ENCODE data around the gene MZT1.

Gene MZT1

DNA sequence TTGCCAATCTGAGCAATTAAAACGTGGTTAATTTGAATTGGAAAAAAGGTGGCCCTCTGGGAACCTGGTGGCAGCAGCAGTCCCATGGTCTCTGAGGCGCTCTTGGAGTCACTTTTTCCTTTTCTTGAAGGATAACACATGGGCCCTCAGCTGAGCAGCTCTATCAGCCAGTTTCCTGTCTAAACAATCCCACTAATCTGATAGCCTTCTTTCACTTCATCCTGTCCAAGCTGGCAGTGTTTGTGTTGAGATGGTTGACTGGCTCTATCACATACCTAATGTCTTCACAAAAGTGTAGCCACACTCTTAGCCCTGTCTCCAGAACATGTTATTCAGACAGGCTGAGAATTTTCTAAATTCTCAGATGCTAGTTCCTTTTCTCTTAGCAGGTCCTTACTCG, 10.7 kb downstream of the MZT1 start:
- DNase-seq (ENCODE audit: low read depth) = peak; percentile 46
- no peak overlapping the region for H3K4me3 ChIP-seq (replicated peaks; ENCODE audit: low read depth, low read length)
- TF ChIP-seq, protein P1, sequence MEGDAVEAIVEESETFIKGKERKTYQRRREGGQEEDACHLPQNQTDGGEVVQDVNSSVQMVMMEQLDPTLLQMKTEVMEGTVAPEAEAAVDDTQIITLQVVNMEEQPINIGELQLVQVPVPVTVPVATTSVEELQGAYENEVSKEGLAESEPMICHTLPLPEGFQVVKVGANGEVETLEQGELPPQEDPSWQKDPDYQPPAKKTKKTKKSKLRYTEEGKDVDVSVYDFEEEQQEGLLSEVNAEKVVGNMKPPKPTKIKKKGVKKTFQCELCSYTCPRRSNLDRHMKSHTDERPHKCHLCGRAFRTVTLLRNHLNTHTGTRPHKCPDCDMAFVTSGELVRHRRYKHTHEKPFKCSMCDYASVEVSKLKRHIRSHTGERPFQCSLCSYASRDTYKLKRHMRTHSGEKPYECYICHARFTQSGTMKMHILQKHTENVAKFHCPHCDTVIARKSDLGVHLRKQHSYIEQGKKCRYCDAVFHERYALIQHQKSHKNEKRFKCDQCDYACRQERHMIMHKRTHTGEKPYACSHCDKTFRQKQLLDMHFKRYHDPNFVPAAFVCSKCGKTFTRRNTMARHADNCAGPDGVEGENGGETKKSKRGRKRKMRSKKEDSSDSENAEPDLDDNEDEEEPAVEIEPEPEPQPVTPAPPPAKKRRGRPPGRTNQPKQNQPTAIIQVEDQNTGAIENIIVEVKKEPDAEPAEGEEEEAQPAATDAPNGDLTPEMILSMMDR (IDR thresholded peaks at IDR 0.05; ENCODE audit: low read length, missing control alignments) = no peak

DNA sequence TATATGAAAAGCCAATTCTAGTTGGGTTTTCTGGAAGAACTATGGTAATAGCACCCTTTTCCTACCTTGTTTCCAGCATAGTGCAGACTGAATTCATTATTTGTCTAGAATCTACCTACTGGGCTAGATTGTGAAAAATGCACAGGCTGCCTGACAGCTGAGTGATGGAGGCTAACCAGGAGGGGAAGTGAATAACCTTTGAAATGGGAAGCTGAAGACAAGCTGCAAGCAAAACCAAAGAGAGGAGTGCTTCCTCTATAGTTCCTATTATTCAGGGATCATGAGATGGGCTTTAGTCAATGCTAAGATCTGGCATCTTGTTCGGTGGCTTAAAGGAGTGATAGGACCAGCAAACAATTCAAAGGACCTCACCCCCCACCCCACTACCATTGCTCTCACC, 26.9 kb downstream of the MZT1 start:
- no peak overlapping the region for H3K4me3 ChIP-seq (replicated peaks; ENCODE audit: low read depth, low read length)
- TF ChIP-seq, protein P1 (IDR thresholded peaks at IDR 0.05; ENCODE audit: low read length, missing control alignments) = no peak
- no peak for DNase-seq (ENCODE audit: low read depth)

DNA sequence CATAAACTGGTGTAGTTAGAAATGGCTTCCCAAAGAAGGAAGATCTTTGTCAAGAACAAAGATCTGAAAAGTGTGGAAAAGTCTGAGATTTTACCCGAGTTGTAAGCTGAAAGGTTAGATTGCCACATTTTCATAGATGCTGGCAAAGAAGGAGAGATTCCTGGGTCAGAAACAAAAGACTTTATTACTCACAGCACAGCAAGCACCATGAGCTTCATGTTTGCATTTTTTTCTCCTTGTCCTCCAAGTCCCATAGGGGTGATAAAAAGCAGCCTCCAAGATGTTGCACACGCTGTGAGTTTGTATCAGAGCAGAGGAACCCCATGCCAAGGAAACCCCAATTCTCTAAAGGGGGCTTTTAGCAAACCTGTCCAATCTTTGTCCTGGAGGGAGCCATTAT, 29.3 kb downstream of the MZT1 start:
- TF ChIP-seq, protein P1 (IDR thresholded peaks at IDR 0.05; ENCODE audit: low read length, missing control alignments) = no peak
- DNase-seq (ENCODE audit: low read depth) = peak; percentile 6
- no peak overlapping the region for H3K4me3 ChIP-seq (replicated peaks; ENCODE audit: low read depth, low read length)

DNA sequence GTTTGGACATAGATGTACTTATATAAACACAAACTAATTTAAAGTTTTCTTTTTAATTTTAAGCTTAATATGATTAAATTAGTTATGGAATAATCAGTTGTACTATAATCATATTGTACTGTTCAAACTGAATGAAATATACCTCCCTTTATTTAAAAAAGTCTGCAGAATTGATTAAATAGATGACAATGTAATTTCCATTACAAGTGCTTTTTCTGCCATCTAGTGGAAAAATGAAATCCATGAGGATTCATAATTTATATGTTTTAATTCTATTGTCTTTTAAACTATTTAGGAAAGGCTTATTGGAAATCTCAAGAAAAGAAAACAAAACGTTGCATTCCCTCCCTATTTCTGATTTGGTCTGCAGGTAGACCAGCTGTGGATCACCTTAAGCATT, 30.9 kb downstream of the MZT1 start:
- DNase-seq (ENCODE audit: low read depth) = peak; percentile 51
- TF ChIP-seq, protein P1 (IDR thresholded peaks at IDR 0.05; ENCODE audit: low read length, missing control alignments) = peak; percentile 39

DNA sequence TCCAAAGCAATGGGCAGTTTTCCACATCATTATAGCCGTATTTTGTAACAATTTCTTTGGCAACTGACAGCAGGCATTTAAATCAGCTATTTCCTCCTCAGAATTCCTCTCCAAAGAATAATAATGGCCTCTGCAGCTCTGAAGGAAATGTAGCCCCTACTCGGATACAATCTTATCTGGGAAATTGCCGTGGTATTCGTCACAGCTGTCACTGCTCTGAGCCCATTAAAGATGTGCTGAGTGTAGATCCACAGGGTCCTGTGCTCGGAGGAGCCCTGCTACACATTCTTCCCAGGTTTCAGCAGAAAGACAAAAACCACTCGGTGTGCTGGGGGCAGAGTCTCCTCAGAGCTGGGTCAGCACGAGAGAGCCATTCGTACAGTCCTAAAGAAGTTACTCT, 33.1 kb downstream of the MZT1 start:
- DNase-seq (ENCODE audit: low read depth) = peak; percentile 25
- TF ChIP-seq, protein P1 (IDR thresholded peaks at IDR 0.05; ENCODE audit: low read length, missing control alignments) = no peak
- H3K4me3 ChIP-seq (replicated peaks; ENCODE audit: low read depth, low read length) = no peak overlapping the region

More for the DNA sequence above, 30.9 kb downstream of the MZT1 start:
- H3K4me3 ChIP-seq (replicated peaks; ENCODE audit: low read depth, low read length) = no peak overlapping the region

DNA sequence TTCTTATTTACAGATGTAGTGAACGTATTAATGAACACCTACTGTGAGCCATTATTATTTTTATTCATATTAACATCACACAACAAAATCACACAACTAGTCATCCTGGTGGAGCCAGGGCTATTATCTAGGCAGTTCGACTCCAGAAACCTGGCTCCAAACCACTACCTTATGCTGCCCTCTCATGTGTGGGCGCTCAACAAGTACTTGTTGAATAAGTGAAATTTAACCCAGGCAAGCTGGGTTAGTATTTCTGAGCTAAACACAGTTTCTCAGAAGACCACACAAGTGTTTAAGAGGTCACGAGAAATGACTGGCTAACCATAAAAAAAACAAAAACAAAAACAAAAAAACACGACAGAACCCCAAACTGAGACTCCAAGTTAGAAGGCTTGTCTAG, 33.6 kb downstream of the MZT1 start:
- H3K4me3 ChIP-seq (replicated peaks; ENCODE audit: low read depth, low read length) = no peak overlapping the region
- TF ChIP-seq, protein P1 (IDR thresholded peaks at IDR 0.05; ENCODE audit: low read length, missing control alignments) = no peak
- DNase-seq (ENCODE audit: low read depth) = no peak

DNA sequence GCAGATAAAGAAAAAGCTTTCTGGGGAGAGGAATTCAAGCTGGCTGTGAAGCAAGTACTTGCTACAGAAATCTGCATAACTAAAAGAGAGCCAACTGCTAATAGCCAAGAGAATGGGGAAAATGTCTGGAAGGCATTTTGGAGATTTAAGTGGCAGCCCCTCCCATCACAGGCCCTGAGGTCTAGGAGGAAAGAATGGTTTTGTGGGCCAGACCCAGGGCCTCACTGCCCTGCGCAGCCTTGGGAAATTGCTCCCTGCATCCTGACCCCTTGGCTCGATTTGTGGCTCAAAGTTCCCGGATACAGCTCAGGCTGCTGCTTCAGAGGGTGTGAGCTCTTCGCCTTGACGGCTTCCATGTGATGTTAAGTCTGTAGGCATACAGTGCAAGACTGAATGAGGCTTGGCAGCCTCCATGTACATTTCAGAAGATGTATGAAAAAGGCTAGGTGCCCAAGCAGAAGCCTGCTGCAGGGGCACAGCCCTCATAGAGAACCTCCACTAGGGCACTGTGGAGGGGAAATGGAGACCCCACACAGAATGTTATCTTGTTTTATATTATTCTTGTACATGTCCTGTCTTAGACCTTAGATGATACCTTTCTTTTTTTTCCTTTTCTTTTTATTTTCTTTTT, 34.4 kb downstream of the MZT1 start:
- no peak overlapping the region for H3K4me3 ChIP-seq (replicated peaks; ENCODE audit: low read depth, low read length)
- no peak for DNase-seq (ENCODE audit: low read depth)
- TF ChIP-seq, protein P1 (IDR thresholded peaks at IDR 0.05; ENCODE audit: low read length, missing control alignments) = no peak

Data from fibroblast of pulmonary artery (primary cell).